SKM-1 treated with dmso at 0.1 percent for 144 hours (cell line): ENCODE measurements around the gene SLC27A6.
"Not testable (repeated sequence)": the region's sequence is repeated elsewhere in the genome, so short reads cannot be mapped to it uniquely, and the experiment has no call there.

ENCODE experiments used
- DNase-seq: peaks from one replicate; lab custom pipeline; 2025; ENCODE audit not compliant: unreplicated experiment; lab: John Stamatoyannopoulos, UW

SLC27A6 gene

GRCh38 chr5:129001841-129002526, 36.7 kb downstream of the SLC27A6 start:
- DNase-seq, result no peak

GRCh38 chr5:129002527-129002842, 37.2 kb downstream of the SLC27A6 start:
- no peak for DNase-seq

GRCh38 chr5:129003232-129003631, 37.9 kb downstream of the SLC27A6 start:
- no peak for DNase-seq

DNA sequence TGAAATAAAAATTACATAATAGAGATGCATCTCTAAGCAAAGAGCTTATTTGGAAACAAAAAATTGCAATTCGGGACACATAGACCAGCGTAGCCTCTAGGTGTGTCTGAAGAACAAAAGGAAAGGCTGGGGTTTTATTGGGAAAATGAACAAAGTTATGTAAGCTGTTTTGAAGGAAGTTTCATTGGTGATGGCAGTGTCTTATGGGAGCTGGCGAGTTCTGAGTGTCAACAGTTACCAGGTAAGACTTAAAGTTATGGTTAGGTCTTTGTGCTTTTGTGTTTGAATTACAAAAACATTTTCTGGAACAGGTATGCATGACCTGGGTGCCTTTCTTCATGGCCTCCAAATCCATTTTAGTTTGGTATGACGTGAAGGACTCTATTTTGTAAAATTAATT, 48.9 kb downstream of the SLC27A6 start:
- no peak for DNase-seq

DNA sequence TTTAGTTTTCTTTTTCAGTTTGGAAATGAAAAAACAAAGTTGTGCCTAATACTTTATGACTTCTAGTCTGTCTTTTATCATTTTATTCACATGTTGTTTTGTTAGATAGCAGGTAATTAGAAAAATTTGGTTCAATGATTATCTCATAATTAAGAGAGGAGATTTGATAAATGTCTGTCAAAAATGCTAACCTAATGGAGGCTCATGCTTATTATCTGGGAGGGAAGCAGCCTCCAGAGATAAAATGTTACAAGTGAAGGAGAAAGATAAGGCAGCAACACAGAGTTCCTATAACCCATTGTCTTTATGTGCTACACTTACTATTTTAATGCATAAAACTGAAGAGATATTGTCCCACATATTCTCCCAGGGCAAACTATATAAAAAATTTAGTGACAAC, 53.5 kb downstream of the SLC27A6 start:
- DNase-seq, result no peak

- DNase-seq, result no peak
Observed at GRCh38 chr5:129019401-129019908, 54.2 kb downstream of the SLC27A6 start.

GRCh38 chr5:129020683-129021082, 55.4 kb downstream of the SLC27A6 start:
- DNase-seq, result no peak

- no peak for DNase-seq
Observed at GRCh38 chr5:129021744-129022143, 56.5 kb downstream of the SLC27A6 start.

GRCh38 chr5:129022599-129022998, 57.3 kb downstream of the SLC27A6 start:
- DNase-seq, result no peak

GRCh38 chr5:129027260-129027659, 62.0 kb downstream of the SLC27A6 start:
- no peak for DNase-seq

GRCh38 chr5:129031886-129032683, 66.8 kb downstream of the SLC27A6 start:
- DNase-seq, result no peak

- not testable (repeated sequence) for DNase-seq
Observed at GRCh38 chr5:129036257-129036656, 71.0 kb downstream of the SLC27A6 start.

DNA sequence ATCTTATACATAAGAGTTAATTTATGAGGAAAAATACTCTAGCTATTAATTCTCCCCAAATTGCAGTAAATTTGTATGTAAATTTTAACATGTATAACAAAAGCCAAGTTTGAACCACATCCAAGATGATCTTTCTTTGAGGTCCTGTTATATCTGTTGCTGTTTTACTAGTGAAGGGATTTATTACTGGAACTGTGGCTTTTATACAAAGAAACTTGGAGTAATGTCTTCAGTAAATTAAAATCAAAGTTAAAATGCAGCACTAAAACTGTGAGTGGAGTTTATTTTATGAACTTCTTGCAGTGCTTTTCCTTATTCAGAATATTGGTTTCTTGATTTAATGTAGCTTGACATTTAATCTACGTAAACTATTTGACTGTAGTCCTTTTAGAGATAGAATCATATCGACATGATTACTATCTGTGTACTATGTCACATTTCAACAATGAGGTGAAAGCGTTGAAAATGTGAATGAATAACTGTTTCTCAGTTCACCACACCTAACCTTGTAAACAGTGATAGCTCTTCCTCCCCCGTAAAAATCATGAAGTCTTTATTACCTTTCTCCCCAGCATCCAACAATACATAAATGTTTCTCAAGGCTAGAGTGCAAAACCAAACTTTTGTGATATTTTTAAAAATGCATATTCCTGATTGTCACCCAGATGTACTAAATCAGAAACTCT, 76.1 kb downstream of the SLC27A6 start:
- DNase-seq, result no peak

- no peak for DNase-seq
Observed at GRCh38 chr5:129042306-129042705, 77.0 kb downstream of the SLC27A6 start.

DNA sequence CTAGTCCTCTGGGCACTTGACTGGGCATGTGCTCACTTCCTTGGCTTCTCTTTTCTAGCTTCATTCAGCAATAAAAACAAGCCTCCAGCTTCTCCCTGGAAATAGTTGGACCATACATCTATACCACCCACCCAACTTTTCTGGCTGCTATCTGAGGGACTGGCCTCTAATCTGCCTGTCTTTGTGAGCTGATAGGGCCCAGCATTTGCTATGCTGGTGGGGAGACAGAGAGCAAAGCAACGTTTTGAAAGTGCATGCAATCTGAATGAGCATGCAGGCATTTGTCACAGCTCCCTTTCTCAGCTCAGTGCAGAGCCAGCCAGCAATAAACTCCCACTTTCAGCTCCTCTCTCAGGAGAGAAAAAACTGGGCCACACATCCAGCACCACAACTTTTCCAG, 78.6 kb downstream of the SLC27A6 start:
- DNase-seq, result no peak

DNA sequence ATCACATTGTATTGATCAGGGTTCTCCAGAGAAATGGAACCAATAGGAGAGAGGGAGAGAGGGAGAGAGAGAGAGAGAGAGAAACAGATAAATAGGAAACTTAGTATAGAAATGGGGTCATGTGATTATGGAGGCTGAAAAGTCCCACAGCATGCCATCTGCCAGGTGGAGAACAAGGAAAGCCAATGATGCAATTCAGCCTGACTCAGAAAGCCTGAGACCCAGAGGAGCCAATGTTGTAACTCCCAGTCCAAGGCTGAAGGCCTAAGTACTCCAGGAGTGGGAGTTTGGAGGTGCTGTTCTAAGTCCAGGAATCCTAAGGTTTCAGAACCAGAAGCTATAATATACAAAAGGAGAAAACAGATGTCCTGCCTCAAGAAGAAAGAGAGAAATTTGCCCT, 80.9 kb downstream of the SLC27A6 start:
- DNase-seq, result no peak

GRCh38 chr5:129048509-129048908, 83.2 kb downstream of the SLC27A6 start:
- DNase-seq, result no peak

DNA sequence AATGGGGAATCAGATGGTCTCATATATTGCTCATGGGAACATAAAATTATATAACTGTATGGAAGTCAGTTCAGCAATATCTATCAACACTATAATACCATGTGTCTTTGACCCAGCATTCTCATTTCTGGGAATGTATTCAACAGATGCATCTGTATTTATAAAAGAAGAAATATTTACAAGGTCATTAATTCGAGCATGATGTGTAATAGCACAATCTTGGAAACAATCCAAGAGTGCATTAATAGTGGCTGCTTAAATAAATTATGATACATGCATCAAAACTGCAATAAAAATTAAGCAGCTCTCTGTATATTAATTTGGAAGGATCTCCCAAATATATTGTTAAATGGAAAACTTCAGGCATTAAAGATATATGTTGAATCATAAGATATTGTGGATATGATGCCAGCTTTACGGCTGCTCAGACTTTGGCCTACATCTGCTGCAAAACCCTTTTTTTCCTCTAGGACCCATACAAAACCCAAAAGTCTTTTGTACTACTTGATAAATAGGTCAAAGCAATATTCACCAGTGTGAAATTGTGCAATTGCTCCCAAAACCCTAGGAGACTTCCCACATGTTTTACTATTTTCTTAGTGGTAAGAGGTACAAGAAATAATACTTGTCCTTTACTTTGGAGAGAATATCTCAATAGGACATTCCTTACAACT, 84.0 kb downstream of the SLC27A6 start:
- DNase-seq, result no peak

DNA sequence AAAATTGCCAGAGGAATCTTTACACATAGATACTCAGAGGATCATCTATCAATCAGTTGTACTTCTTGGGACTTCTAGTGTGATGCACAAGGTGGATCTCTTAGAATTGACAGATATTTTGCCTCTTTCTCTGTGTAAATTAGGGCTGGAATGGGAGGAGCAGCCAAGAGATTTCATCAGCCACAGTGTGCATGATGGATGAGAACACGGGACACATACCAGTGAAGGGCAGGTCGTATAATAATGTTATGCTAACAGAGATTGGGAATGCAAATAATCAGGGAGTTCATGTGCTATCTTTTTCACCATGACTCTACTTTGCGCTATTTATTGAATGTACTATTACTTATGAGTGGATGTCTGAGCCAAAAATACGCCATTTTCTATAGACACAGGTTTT, 86.0 kb downstream of the SLC27A6 start:
- no peak for DNase-seq

GRCh38 chr5:129053438-129053837, 88.2 kb downstream of the SLC27A6 start:
- DNase-seq, result no peak

- no peak for DNase-seq
Observed at GRCh38 chr5:129057329-129057728, 92.0 kb downstream of the SLC27A6 start.
